H1 (cell line): Measurements from ENCODE around the gene PPWD1. TPM values are rescaled to one million over a fixed set of nuclear protein-coding genes. Genes with fewer than 3 reads are reported as not detected.

Source experiments
- CTCF ChIA-PET: fragments of 300-600 bp; sonication (Branson Sonifier 250); formaldehyde crosslinking; loops from one replicate; lab custom pipeline; 2021; ENCODE audit not compliant: partially characterized antibody; lab: Charles Lee
- POLR2A ChIA-PET: fragments of 300-600 bp; sonication (Branson Sonifier 250); formaldehyde crosslinking; loops from one replicate; lab custom pipeline; 2021; ENCODE audit warnings: inconsistent platforms; ENCODE audit not compliant: partially characterized antibody; lab: Charles Lee
- DNase-seq, 2 experiments: peaks; one replicate each; pipeline versions ENCODE4 v3.0.0 to v3.0.0-alpha.2; 2010 to 2022; ENCODE audit warnings: low spot score in 2 of 2, low read depth in 1 of 2, mixed read lengths in 1 of 2
- FAIRE-seq: peaks from 2 replicates; lab custom pipeline; 2011; peaks lifted over from hg19 to GRCh38; lab: Jason Lieb, UNC
- H2AFZ ChIP-seq: 2 replicates; pipeline ENCODE4 v1.8.1; 2012; ENCODE audit warnings: low read length, inconsistent platforms
- H2AK5ac ChIP-seq: 2 replicates; pipeline ENCODE4 v1.6.1; 2013; ENCODE audit warnings: low read depth, low read length
- H2BK120ac ChIP-seq: replicated peaks from 2 replicates; pipeline ENCODE3; 2013; ENCODE audit warnings: low read depth, low read length, inconsistent platforms
- H2BK12ac ChIP-seq: 2 replicates; pipeline ENCODE4 v1.6.1; 2013; ENCODE audit warnings: low read depth, low read length
- H2BK15ac ChIP-seq: 2 replicates; pipeline ENCODE4 v1.6.1; 2013; ENCODE audit warnings: low read length
- H2BK20ac ChIP-seq: 2 replicates; pipeline ENCODE4 v1.6.1; 2013; ENCODE audit warnings: low read length
- H2BK5ac ChIP-seq: 2 replicates; pipeline ENCODE4 v1.6.1; 2013; ENCODE audit warnings: low read depth, low read length
- H3K14ac ChIP-seq: 2 replicates; pipeline ENCODE4 v1.6.1; 2013; ENCODE audit warnings: inconsistent platforms; ENCODE audit not compliant: insufficient read length
- H3K18ac ChIP-seq: 2 replicates; pipeline ENCODE4 v1.6.1; 2013; ENCODE audit warnings: low read length; ENCODE audit errors: extremely low read depth
- H3K23ac ChIP-seq: 2 replicates; pipeline ENCODE4 v1.6.1; 2013; ENCODE audit warnings: inconsistent platforms; ENCODE audit not compliant: insufficient read length
- H3K23me2 ChIP-seq: 2 replicates; pipeline ENCODE4 v1.6.1; 2013; ENCODE audit warnings: low read depth, low read length
- H3K27ac ChIP-seq: 2 replicates; pipeline ENCODE4 v1.6.1; 2011; ENCODE audit warnings: low read depth, low read length, inconsistent platforms
- H3K27me3 ChIP-seq, 4 experiments: replicated peaks in 1 of 4; 1 replicate in 1 of 4; 2 replicates in 3 of 4; pipeline versions ENCODE4 v1.6.1 to v1.8.1; 2011 to 2013; ENCODE audit warnings: low read length in 3 of 4, mild to moderate bottlenecking in 3 of 4, inconsistent platforms in 2 of 4, mixed read lengths in 2 of 4, moderate library complexity in 1 of 4; ENCODE audit not compliant: control insufficient read depth in 3 of 4, insufficient read depth in 3 of 4; ENCODE audit errors: extremely low read depth in 1 of 4
- H3K36me3 ChIP-seq, 4 experiments: 2 replicates each; pipeline versions ENCODE4 v1.6.1 to v1.8.1; 2011 to 2013; ENCODE audit warnings: mild to moderate bottlenecking in 4 of 4, low read length in 3 of 4, moderate library complexity in 2 of 4, control low read depth in 1 of 4, inconsistent platforms in 1 of 4; ENCODE audit not compliant: insufficient read depth in 4 of 4, control insufficient read depth in 2 of 4
- H3K4ac ChIP-seq: replicated peaks from 2 replicates; pipeline ENCODE3; 2013; ENCODE audit warnings: low read length, low read depth, mixed read lengths, inconsistent platforms; ENCODE audit not compliant: insufficient read length
- H3K4me1 ChIP-seq, 4 experiments: replicated peaks in 1 of 4; 1 replicate in 1 of 4; 2 replicates in 3 of 4; pipeline versions ENCODE4 v1.6.1 to v1.8.1; 2011 to 2013; ENCODE audit warnings: low read length in 3 of 4, inconsistent platforms in 2 of 4, mixed read lengths in 1 of 4; ENCODE audit not compliant: insufficient read depth in 4 of 4, control insufficient read depth in 3 of 4
- H3K4me2 ChIP-seq, 2 experiments: 2 replicates each; pipeline versions ENCODE4 v1.6.1 to v1.8.1; 2011 to 2013; ENCODE audit warnings: low read depth in 2 of 2, low read length in 2 of 2, control low read depth in 1 of 2, inconsistent platforms in 1 of 2, mild to moderate bottlenecking in 1 of 2; ENCODE audit not compliant: insufficient read depth in 1 of 2
- H3K4me3 ChIP-seq, 4 experiments: fragments of 200-600, 300-600 bp in 1 of 4; sonication (generic), shearing (Covaris generic), sonication (Bioruptor Twin) in 1 of 4; 2 replicates each; pipeline versions ENCODE4 v1.5.1 to v1.8.1; 2011 to 2016; ENCODE audit warnings: low read length in 4 of 4, low read depth in 3 of 4, control low read depth in 2 of 4, inconsistent platforms in 2 of 4, mild to moderate bottlenecking in 2 of 4, mixed read lengths in 1 of 4, moderate library complexity in 1 of 4; ENCODE audit not compliant: insufficient read depth in 2 of 4; ENCODE audit errors: extremely low read depth in 1 of 4
- H3K56ac ChIP-seq: replicated peaks from 2 replicates; pipeline ENCODE3; 2013; ENCODE audit warnings: low read depth, mild to moderate bottlenecking, mixed read lengths, low read length, inconsistent platforms; ENCODE audit not compliant: insufficient read length
- H3K79me1 ChIP-seq: 2 replicates; pipeline ENCODE4 v1.6.1; 2013; ENCODE audit warnings: low read depth, low read length, control low read depth
- H3K79me2 ChIP-seq, 2 experiments: 2 replicates each; pipeline versions ENCODE4 v1.6.1 to v1.8.1; 2012 to 2013; ENCODE audit warnings: low read length in 2 of 2, mild to moderate bottlenecking in 2 of 2, inconsistent platforms in 1 of 2; ENCODE audit not compliant: insufficient read depth in 2 of 2, control insufficient read depth in 1 of 2
- H3K9ac ChIP-seq, 4 experiments: replicated peaks in 1 of 4; 1 replicate in 1 of 4; 2 replicates in 3 of 4; pipeline versions ENCODE4 v1.6.1 to v1.8.1; 2011 to 2013; ENCODE audit warnings: low read depth in 3 of 4, low read length in 3 of 4, control low read depth in 2 of 4, mild to moderate bottlenecking in 2 of 4, moderate library complexity in 2 of 4, inconsistent platforms in 1 of 4; ENCODE audit errors: extremely low read depth in 1 of 4
- H3K9me3 ChIP-seq, 2 experiments: 2 replicates each; pipeline versions ENCODE4 v1.6.1 to v1.8.1; 2012 to 2013; ENCODE audit warnings: mild to moderate bottlenecking in 2 of 2, moderate library complexity in 2 of 2, control low read depth in 1 of 2, inconsistent platforms in 1 of 2, low read depth in 1 of 2, low read length in 1 of 2, mixed read lengths in 1 of 2; ENCODE audit not compliant: insufficient read depth in 2 of 2
- H4K20me1 ChIP-seq, 2 experiments: replicated peaks in 1 of 2; 2 replicates each; pipeline versions ENCODE3 to v1.8.1; 2011 to 2013; ENCODE audit warnings: inconsistent platforms in 2 of 2, low read length in 2 of 2, mild to moderate bottlenecking in 1 of 2; ENCODE audit not compliant: insufficient read depth in 2 of 2, control insufficient read depth in 1 of 2
- H4K5ac ChIP-seq: 2 replicates; pipeline ENCODE4 v1.6.1; 2013; ENCODE audit warnings: low read length, low read depth, mixed read lengths, inconsistent platforms; ENCODE audit not compliant: insufficient read length
- H4K8ac ChIP-seq: 2 replicates; pipeline ENCODE4 v1.8.0; 2013; ENCODE audit warnings: mild to moderate bottlenecking, moderate library complexity, low read length, inconsistent platforms; ENCODE audit not compliant: insufficient read depth; ENCODE audit errors: extremely low read depth
- H4K91ac ChIP-seq: replicated peaks from 2 replicates; pipeline ENCODE3; 2013; ENCODE audit warnings: low read length, mixed read lengths, inconsistent platforms; ENCODE audit not compliant: insufficient read length
- ASH2L ChIP-seq: fragments of 200-600, 300-600 bp; sonication (generic); IDR thresholded peaks from one replicate; pipeline ENCODE4 v1.7.1; 2017; ENCODE audit warnings: low read length
- GTF2F1 ChIP-seq: IDR thresholded peaks from 2 replicates; pipeline ENCODE4 v1.6.1; 2012; ENCODE audit warnings: low read depth, low read length, improper control_type of control experiment, borderline replicate concordance
- SP4 ChIP-seq: IDR thresholded peaks from 2 replicates; pipeline ENCODE4 v1.6.1; 2012; ENCODE audit warnings: low read length, inconsistent platforms
- TAF1 ChIP-seq: IDR thresholded peaks from 2 replicates; pipeline ENCODE4 v1.6.1; 2011; ENCODE audit warnings: mild to moderate bottlenecking, low read depth, low read length
- WGBS, 2 experiments: shearing (Covaris generic) in 1 of 2; methylation state at CpG; one replicate each; pipeline versions ENCODE4 v1.1.6 to v1.1.7; 2013 to 2015; ENCODE audit warnings: low lambda C conversion rate in 2 of 2, mixed read lengths in 2 of 2, inconsistent platforms in 1 of 2, low coverage in 1 of 2, missing lambda C conversion rate in 1 of 2; ENCODE audit not compliant: insufficient replicate concordance in 2 of 2, insufficient coverage in 1 of 2, insufficient read length in 1 of 2; ENCODE audit errors: extremely low coverage in 1 of 2, missing lambda C conversion rate in 1 of 2; 5-methylcytosine and 5-hydroxymethylcytosine counted together
- polyA plus RNA-seq, 7 experiments: library from polyadenylated mRNA; depleted of rRNA in 3 of 7; stranded (reverse) in 5 of 7; unstranded in 2 of 7; fragments of >200 nt in 5 of 7; fragments of 200-250 nt in 2 of 7; gene quantifications; 1 replicate in 5 of 7; 2 replicates in 1 of 7; 4 replicates in 1 of 7; pipeline versions ENCODE4 v1.2.1 to v1.2.3, GENCODE V29; 2011 to 2013; ENCODE audit warnings: missing spikeins in 2 of 7, mixed read lengths in 2 of 7
- total RNA-seq: library from RNA; stranded (reverse); fragmentation: NEBNext Ultra II Directional; extraction: Animal tissue kit (Norgen Biotek cat#: 25700); gene quantifications from 2 replicates; pipeline ENCODE4 v1.2.1, GENCODE V29; 2021
- TF ChIP-seq, protein P1 (sequence below): IDR thresholded peaks from 2 replicates; pipeline ENCODE4 v1.6.1; 2012; ENCODE audit warnings: low read length, inconsistent platforms

PPWD1 gene
- total and polyA plus RNA-seq, 2 of the 8 experiments (the other 6 are each of a cell fraction or from before 2014, with no cell fraction given), result 5.0 to 35.7 TPM

DNA sequence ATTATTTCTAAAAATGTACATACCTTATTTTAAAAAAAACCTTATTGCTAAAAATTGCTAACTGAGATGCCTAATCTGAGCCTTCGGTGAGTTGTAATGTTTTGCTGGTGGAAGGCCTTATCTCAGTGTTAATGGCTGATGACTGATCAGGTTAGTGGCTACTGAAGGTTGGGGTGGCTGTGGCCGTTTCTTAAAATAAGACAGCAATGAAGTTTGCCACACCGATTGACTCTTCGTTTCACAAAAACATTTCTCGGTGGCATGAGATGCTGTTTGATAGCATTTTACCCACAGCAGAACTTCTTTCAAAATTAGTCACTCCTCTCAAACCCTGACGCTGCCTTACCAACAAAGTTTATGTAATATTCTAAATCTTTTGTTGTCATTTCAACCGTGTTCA, 14.8 kb upstream of the PPWD1 start:
- Histone ChIP-seq H3K4me3 (no peak overlapping the region), H3K79me1 (no peaks in the 10 kb centered on the region), H3K18ac (no peak overlapping the region), H2BK5ac (no peak overlapping the region), H3K9me3 (no peaks in the 10 kb centered on the region), H2BK12ac (no peak overlapping the region), H4K20me1 (no peaks in the 10 kb centered on the region), H3K23ac (no peak overlapping the region), H4K91ac (no peak overlapping the region), H3K4me1 (no peaks in the 10 kb centered on the region), H3K4me2 (no peak overlapping the region), H3K9ac (no peak overlapping the region), H3K56ac (no peak overlapping the region), H2AFZ (no peak overlapping the region), H2AK5ac (no peak overlapping the region), H2BK15ac (no peak overlapping the region), H3K14ac (no peak overlapping the region), H4K5ac (no peak overlapping the region), H4K8ac (no peak overlapping the region), H3K79me2 (no peaks in the 10 kb centered on the region), H3K36me3 (peaks cover 7 to 37% (median 17%) of the 10 kb centered on the region in 4 experiments; a peak in 6 of 8 replicates), H3K27ac (no peak overlapping the region), H3K4ac (no peak overlapping the region), H3K23me2 (no peaks in the 10 kb centered on the region), H2BK20ac (no peak overlapping the region), H3K27me3 (no peaks in the 10 kb centered on the region), H2BK120ac (no peak overlapping the region)
- TF ChIP-seq SP4 (no peak), TAF1 (no peak), GTF2F1 (no peak), ASH2L (no peak)
- TF ChIP-seq, protein P1, sequence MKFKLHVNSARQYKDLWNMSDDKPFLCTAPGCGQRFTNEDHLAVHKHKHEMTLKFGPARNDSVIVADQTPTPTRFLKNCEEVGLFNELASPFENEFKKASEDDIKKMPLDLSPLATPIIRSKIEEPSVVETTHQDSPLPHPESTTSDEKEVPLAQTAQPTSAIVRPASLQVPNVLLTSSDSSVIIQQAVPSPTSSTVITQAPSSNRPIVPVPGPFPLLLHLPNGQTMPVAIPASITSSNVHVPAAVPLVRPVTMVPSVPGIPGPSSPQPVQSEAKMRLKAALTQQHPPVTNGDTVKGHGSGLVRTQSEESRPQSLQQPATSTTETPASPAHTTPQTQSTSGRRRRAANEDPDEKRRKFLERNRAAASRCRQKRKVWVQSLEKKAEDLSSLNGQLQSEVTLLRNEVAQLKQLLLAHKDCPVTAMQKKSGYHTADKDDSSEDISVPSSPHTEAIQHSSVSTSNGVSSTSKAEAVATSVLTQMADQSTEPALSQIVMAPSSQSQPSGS, result no peak
- FAIRE-seq (no peak), DNase-seq (no peak)
- 87% methylated on average over 7 of the region's 7 CpGs; no CpG with 5 or more reads in 1 of the 2 experiments for WGBS, 2 experiments
- CTCF ChIA-PET, result no interaction called here
- POLR2A ChIA-PET, result no interaction called here
